ENCODE data around the gene LYRM2.

The LYRM2 gene

DNA sequence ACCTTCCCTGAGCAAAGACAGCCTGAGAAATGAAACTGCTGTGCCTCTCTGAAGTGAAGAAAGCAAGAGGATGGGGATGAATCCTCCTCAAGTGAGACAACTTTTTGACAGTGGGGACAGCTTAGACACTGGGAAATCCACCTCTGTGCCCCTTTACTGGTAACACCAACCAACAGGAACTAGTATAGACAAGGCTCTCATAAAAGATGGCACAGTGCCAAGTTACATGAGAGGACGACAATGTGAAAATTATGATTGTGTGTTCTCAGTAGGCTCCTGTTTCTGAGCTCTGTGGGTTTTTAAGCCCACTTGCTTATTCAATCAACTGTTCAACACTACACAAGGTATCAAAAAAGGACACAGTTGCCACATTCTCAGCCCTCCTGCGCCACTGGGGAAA, 41.6 kb upstream of the LYRM2 start:
- DNase-seq (ENCODE audit: low read depth, low spot score): no peak
- TF ChIP-seq, protein P1, sequence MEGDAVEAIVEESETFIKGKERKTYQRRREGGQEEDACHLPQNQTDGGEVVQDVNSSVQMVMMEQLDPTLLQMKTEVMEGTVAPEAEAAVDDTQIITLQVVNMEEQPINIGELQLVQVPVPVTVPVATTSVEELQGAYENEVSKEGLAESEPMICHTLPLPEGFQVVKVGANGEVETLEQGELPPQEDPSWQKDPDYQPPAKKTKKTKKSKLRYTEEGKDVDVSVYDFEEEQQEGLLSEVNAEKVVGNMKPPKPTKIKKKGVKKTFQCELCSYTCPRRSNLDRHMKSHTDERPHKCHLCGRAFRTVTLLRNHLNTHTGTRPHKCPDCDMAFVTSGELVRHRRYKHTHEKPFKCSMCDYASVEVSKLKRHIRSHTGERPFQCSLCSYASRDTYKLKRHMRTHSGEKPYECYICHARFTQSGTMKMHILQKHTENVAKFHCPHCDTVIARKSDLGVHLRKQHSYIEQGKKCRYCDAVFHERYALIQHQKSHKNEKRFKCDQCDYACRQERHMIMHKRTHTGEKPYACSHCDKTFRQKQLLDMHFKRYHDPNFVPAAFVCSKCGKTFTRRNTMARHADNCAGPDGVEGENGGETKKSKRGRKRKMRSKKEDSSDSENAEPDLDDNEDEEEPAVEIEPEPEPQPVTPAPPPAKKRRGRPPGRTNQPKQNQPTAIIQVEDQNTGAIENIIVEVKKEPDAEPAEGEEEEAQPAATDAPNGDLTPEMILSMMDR (IDR thresholded peaks at IDR 0.05; ENCODE audit: insufficient read depth, low read length, missing control alignments): no peak
- POLR2A ChIA-PET: no interaction called here
- no peak overlapping the region for H3K4me3 ChIP-seq (ENCODE audit: low read depth, low read length)
- CTCF ChIA-PET: no interaction called here

DNA sequence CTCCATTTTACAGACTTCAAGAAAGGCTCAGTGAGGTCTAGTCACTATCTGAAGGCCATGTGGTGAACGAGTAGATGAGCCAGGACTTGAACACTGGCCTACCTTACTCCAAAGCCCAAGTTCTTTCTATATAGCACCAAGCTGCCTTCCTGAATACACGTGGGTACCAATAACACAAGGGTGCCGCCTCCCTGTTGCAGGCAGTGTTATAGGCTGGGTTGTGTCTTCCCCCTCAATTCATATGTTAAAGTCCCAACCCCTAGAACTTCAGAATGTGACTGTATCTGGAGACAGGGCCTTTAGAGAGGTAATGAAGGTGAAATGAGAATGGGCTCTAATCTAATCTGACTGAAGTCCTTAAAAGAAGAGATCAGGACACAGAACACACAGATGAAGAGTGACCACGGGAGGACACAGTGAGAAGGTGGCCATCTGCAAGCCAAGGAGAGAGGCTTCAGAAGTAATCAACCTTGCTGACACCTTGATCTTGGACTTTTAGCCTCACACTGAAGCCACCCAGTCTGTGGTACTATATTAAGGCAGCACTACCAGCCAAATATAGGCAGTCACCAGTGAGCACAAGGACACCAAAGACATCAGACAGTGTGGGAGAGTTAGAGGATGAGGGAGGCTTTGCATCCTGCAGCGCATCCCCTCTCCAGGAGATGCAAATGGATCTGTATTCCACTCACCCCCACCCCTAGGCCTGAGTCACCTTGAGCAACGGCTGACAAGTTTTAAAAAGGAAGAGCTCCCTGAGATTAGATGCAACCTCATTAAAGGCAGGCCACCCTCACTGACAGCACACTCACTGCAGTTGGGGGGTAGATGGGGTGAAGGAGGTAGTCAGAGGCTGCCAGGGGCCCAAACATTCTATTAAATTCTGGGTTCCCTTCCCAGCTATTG, 40.9 kb upstream of the LYRM2 start:
- TF ChIP-seq, protein P1 (IDR thresholded peaks at IDR 0.05; ENCODE audit: insufficient read depth, low read length, missing control alignments): no peak
- POLR2A ChIA-PET: no interaction called here
- no peak for DNase-seq (ENCODE audit: low read depth, low spot score)
- no peak overlapping the region for H3K4me3 ChIP-seq (ENCODE audit: low read depth, low read length)
- CTCF ChIA-PET: no interaction called here

DNA sequence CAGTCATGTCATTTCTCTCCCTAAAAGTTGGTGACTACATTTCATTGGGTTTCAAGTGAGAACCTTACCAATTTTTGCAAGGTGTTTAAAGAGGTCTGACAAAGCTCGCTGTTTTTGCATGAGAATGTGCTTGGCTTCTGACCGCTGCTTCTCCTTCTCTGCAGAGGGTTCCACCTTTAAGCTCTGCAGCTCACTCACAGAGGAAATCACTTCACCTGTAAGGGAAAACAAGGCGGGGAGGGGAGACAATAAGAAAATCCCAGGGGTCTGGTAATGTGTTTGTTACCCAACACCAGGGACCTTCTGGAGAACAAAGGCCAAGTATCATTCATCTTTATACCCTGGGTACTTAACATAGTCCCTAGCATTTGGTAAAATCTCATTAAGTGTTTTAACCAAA, 40.0 kb upstream of the LYRM2 start:
- no peak overlapping the region for H3K4me3 ChIP-seq (ENCODE audit: low read depth, low read length)
- ChIA-PET CTCF (no interaction called here), POLR2A (no interaction called here)
- TF ChIP-seq, protein P1 (IDR thresholded peaks at IDR 0.05; ENCODE audit: insufficient read depth, low read length, missing control alignments): no peak
- no peak for DNase-seq (ENCODE audit: low read depth, low spot score)

DNA sequence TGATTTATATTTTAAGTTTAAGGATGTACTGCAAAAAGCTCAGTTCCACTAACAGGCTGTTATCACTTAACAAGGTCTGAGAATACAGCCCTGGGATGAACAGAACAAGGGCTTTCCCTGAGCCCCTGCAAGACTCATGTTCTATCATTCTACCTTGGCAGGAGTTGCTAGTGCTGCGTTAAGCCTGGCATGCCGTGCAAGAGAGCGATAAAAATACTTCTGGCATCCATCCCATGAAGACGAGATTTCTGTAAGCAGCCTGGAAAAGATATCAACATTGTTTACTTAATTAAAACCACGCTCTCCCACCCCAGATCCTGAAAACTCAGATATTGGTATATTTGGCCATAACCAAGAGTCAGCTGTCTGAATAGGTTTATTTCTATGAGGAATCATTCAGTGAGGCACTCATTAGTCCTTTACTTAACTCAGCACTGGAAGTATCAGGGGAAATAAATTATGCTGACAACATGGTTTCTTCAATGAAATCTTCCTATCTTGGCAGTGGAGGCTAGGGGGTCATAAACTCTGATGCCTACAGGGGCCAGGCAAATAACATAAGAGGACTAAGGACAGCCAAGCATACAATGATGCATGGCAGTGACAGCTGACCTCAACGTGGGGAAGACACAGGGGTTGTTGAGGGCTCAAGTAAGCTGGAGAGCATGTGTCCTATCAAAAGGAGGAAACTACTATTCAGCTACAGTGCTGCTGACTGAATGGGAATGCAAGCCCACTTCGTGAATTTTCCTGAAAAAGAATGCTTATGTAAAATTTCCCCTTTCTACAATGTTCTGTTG, 37.6 kb upstream of the LYRM2 start:
- peak; percentile 4 for DNase-seq (ENCODE audit: low read depth, low spot score)
- POLR2A ChIA-PET: no interaction called here
- CTCF ChIA-PET: no interaction called here
- TF ChIP-seq, protein P1 (IDR thresholded peaks at IDR 0.05; ENCODE audit: insufficient read depth, low read length, missing control alignments): no peak
- no peak overlapping the region for H3K4me3 ChIP-seq (ENCODE audit: low read depth, low read length)

DNA sequence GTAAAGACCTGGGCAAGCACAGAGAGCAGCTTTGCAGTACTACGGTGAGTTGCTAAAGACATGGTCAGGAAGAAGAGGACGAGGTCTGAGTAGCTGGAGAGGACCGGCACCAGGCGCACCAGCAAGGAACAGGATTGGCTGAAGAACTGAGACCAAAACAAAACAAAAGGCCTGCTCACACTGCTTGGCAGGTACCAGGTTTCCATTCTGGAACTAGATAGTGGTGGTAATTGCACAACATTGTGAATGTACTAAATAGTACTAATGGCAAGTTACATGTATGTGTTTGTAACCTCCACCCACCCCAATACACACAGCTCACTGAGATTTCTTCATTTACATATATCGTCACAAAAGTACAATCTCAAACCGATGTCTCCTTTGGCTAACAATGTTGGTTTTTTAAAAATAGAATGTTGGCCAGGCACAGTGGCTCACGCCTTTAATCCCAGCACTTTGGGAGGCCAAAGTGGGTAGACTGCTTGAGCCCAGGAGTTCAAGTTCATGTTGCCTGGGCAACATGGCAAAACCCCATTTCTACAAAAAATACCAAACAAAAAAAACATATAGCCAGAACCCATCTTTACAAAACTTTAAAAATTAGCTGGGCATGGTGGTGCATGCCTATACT, 32.5 kb upstream of the LYRM2 start:
- DNase-seq (ENCODE audit: low read depth, low spot score): no peak
- POLR2A ChIA-PET: no interaction called here
- no peak overlapping the region for H3K4me3 ChIP-seq (ENCODE audit: low read depth, low read length)
- TF ChIP-seq, protein P1 (IDR thresholded peaks at IDR 0.05; ENCODE audit: insufficient read depth, low read length, missing control alignments): no peak
- CTCF ChIA-PET: interaction anchor here (1.3 kb wide), 1 partner anchor 360 kb away, joined by 3 read pairs; no protein-coding TSS in a partner anchor

DNA sequence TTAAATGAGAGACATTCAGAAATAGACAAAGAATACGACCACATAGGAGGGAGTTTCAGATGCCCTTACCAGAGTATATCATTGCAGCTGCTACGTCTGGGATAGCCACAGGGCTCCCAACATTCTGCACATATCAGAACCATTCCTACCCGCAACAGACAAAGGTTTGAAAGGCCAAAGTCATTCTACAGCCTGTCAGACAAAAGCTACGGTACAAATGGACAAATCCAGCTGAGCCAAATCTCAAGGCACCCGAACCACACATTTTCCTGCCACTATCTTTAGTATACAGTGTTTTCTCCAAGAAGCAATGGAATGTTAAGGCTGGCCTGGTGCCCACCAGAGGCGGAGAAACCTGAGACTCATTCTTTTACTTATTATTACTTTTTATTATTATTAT, 30.5 kb upstream of the LYRM2 start:
- no peak for DNase-seq (ENCODE audit: low read depth, low spot score)
- H3K4me3 ChIP-seq (ENCODE audit: low read depth, low read length): no peak overlapping the region
- CTCF ChIA-PET: no interaction called here
- POLR2A ChIA-PET: no interaction called here
- TF ChIP-seq, protein P1 (IDR thresholded peaks at IDR 0.05; ENCODE audit: insufficient read depth, low read length, missing control alignments): no peak
